Measurements from ENCODE around the gene DRAP1. TPM values are rescaled to one million over a fixed set of nuclear protein-coding genes. Genes with fewer than 3 reads are reported as not detected.

DRAP1 gene
- total and polyA plus RNA-seq, 9 of the 15 experiments (the other 6 are each of a cell fraction or from before 2014, with no cell fraction given) = 9.6 to 200 (median 92.9) TPM

- TF ChIP-seq, protein P1, sequence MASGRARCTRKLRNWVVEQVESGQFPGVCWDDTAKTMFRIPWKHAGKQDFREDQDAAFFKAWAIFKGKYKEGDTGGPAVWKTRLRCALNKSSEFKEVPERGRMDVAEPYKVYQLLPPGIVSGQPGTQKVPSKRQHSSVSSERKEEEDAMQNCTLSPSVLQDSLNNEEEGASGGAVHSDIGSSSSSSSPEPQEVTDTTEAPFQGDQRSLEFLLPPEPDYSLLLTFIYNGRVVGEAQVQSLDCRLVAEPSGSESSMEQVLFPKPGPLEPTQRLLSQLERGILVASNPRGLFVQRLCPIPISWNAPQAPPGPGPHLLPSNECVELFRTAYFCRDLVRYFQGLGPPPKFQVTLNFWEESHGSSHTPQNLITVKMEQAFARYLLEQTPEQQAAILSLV (tag; IDR thresholded peaks at IDR 0.05) = no peak
- TF ChIP-seq RB1 (IDR thresholded peaks at IDR 0.05; ENCODE audit: low read depth) (peak; percentile 100), BCL6 (CRISPR knock-in tag; IDR thresholded peaks at IDR 0.05) (no peak), ZNF212 (CRISPR knock-in tag; IDR thresholded peaks at IDR 0.05) (no peak), MYC (IDR thresholded peaks at IDR 0.05; ENCODE audit: low read depth, low read length) (peak; percentile 86), MYC (CRISPR knock-in tag; IDR thresholded peaks at IDR 0.05; ENCODE audit: borderline replicate concordance, low read depth) (no peak), RFX5 (IDR thresholded peaks at IDR 0.05; ENCODE audit: low read depth, low read length) (no peak), ZBTB17 (CRISPR knock-in tag; IDR thresholded peaks at IDR 0.05) (peak; percentile 88), COPS2 (conservative IDR thresholded peaks at IDR 0.05) (no peak), CBX5 (IDR thresholded peaks at IDR 0.05; ENCODE audit: borderline replicate concordance, low read depth) (peak; percentile 39; the same call in 1 of the 2 replicates), ZNF644 (tag; IDR thresholded peaks at IDR 0.05; ENCODE audit: low read depth) (no peak; the same call in 1 of the 2 replicates), ZNF830 (CRISPR knock-in tag; IDR thresholded peaks at IDR 0.05) (no peak), CEBPG (CRISPR knock-in tag; IDR thresholded peaks at IDR 0.05) (no peak), CEBPG (tag; conservative IDR thresholded peaks at IDR 0.05 in 1 of 2, IDR thresholded peaks at IDR 0.05 in 1 of 2) (no peak), CREM (IDR thresholded peaks at IDR 0.05; ENCODE audit: low read depth) (peak; percentile 91), SRSF1 (IDR thresholded peaks at IDR 0.05; ENCODE audit: low read depth, low read length) (no peak), ZNF324 (CRISPR knock-in tag; IDR thresholded peaks at IDR 0.05) (no peak), ZNF124 (CRISPR knock-in tag; IDR thresholded peaks at IDR 0.05) (no peak), C11orf30 (IDR thresholded peaks at IDR 0.05; ENCODE audit: low read depth) (no peak), NFYB (IDR thresholded peaks at IDR 0.05; ENCODE audit: extremely low read depth, insufficient read length) (no peak)
- TF ChIP-seq, protein P2, sequence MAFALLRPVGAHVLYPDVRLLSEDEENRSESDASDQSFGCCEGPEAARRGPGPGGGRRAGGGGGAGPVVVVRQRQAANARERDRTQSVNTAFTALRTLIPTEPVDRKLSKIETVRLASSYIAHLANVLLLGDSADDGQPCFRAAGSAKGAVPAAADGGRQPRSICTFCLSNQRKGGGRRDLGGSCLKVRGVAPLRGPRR (CRISPR knock-in tag; IDR thresholded peaks at IDR 0.05) = no peak
- TF ChIP-seq, protein P3, sequence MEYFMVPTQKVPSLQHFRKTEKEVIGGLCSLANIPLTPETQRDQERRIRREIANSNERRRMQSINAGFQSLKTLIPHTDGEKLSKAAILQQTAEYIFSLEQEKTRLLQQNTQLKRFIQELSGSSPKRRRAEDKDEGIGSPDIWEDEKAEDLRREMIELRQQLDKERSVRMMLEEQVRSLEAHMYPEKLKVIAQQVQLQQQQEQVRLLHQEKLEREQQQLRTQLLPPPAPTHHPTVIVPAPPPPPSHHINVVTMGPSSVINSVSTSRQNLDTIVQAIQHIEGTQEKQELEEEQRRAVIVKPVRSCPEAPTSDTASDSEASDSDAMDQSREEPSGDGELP (CRISPR knock-in tag; IDR thresholded peaks at IDR 0.05; ENCODE audit: borderline replicate concordance) = peak; percentile 80
- TF ChIP-seq, protein P4, sequence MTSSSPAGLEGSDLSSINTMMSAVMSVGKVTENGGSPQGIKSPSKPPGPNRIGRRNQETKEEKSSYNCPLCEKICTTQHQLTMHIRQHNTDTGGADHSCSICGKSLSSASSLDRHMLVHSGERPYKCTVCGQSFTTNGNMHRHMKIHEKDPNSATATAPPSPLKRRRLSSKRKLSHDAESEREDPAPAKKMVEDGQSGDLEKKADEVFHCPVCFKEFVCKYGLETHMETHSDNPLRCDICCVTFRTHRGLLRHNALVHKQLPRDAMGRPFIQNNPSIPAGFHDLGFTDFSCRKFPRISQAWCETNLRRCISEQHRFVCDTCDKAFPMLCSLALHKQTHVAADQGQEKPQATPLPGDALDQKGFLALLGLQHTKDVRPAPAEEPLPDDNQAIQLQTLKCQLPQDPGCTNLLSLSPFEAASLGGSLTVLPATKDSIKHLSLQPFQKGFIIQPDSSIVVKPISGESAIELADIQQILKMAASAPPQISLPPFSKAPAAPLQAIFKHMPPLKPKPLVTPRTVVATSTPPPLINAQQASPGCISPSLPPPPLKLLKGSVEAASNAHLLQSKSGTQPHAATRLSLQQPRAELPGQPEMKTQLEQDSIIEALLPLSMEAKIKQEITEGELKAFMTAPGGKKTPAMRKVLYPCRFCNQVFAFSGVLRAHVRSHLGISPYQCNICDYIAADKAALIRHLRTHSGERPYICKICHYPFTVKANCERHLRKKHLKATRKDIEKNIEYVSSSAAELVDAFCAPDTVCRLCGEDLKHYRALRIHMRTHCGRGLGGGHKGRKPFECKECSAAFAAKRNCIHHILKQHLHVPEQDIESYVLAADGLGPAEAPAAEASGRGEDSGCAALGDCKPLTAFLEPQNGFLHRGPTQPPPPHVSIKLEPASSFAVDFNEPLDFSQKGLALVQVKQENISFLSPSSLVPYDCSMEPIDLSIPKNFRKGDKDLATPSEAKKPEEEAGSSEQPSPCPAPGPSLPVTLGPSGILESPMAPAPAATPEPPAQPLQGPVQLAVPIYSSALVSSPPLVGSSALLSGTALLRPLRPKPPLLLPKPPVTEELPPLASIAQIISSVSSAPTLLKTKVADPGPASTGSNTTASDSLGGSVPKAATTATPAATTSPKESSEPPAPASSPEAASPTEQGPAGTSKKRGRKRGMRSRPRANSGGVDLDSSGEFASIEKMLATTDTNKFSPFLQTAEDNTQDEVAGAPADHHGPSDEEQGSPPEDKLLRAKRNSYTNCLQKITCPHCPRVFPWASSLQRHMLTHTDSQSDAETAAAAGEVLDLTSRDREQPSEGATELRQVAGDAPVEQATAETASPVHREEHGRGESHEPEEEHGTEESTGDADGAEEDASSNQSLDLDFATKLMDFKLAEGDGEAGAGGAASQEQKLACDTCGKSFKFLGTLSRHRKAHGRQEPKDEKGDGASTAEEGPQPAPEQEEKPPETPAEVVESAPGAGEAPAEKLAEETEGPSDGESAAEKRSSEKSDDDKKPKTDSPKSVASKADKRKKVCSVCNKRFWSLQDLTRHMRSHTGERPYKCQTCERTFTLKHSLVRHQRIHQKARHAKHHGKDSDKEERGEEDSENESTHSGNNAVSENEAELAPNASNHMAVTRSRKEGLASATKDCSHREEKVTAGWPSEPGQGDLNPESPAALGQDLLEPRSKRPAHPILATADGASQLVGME (CRISPR knock-in tag; IDR thresholded peaks at IDR 0.05) = peak; percentile 71
Observed at GRCh38 chr11:65919141-65919572, at the start of gene DRAP1 (continued).
